ENCODE data around the gene ARHGEF38.

The ARHGEF38 gene

DNA sequence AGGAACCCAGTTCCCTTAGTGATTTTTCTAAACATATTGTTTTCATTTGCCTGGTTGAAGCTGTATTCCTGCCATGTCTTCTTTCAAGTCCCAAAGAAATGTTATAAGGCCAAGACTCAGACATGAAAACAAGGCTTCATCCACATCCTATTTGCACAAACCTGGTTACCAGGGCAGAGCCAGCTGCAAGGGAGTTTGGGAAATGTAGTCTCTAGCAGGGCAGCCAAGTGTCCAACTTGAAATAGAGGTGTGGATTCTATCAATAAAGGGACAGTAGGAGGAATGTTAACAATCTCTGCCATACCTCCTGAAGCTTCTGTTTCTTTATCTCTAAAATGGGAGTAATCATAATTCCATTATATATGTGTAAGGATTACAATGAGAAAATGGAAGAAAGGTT is 99.5 kb downstream of the ARHGEF38 start:
- DNase-seq (ENCODE audit: low spot score) = no peak
- Histone ChIP-seq H3K4me1 (ENCODE audit: control insufficient read depth in 2 of 2, insufficient read depth in 1 of 2, low read depth in 1 of 2, low read length in 2 of 2) (no peaks in the 10 kb centered on the region), H2AFZ (ENCODE audit: low read length) (no peak overlapping the region), H3K9ac (ENCODE audit: low read depth, low read length, poor library complexity) (no peak overlapping the region), H3K14ac (ENCODE audit: low read length) (no peak overlapping the region), H3K4ac (ENCODE audit: low read length) (no peak overlapping the region), H2BK15ac (ENCODE audit: low read length) (no peak overlapping the region), H2BK120ac (ENCODE audit: low read depth, low read length) (no peak overlapping the region), H3K27me3 (ENCODE audit: control insufficient read depth in 3 of 3, insufficient read depth in 3 of 3, low read depth in 1 of 3, low read length in 3 of 3) (peaks cover 0 to 96% (median 0%) of the 10 kb centered on the region in 3 experiments), H3K79me1 (ENCODE audit: low read depth, low read length) (no peaks in the 10 kb centered on the region), H4K91ac (ENCODE audit: low read depth, low read length, poor library complexity) (no peak overlapping the region), H3K9me3 (replicated peaks in 1 of 2; ENCODE audit: control insufficient read depth in 2 of 2, insufficient read depth in 1 of 2, low read depth in 1 of 2, low read length in 2 of 2) (no peaks in the 10 kb centered on the region), H3K36me3 (replicated peaks in 1 of 2; ENCODE audit: control insufficient read depth in 2 of 2, insufficient read depth in 2 of 2, low read length in 2 of 2) (no peaks in the 10 kb centered on the region), H3K4me2 (ENCODE audit: insufficient read depth, low read length, poor library complexity, severe bottlenecking) (no peak overlapping the region), H3K23ac (ENCODE audit: low read depth, low read length, poor library complexity) (no peak overlapping the region), H2BK5ac (ENCODE audit: low read length) (no peak overlapping the region), H3K27ac (replicated peaks; ENCODE audit: low read length) (no peak overlapping the region), H4K8ac (ENCODE audit: low read depth, low read length) (no peak overlapping the region), H2BK12ac (ENCODE audit: low read length) (no peak overlapping the region), H3K4me3 (ENCODE audit: low read length in 2 of 2) (no peak overlapping the region), H3K18ac (ENCODE audit: low read length) (no peak overlapping the region), H2AK5ac (ENCODE audit: low read depth, low read length) (no peak overlapping the region)

DNA sequence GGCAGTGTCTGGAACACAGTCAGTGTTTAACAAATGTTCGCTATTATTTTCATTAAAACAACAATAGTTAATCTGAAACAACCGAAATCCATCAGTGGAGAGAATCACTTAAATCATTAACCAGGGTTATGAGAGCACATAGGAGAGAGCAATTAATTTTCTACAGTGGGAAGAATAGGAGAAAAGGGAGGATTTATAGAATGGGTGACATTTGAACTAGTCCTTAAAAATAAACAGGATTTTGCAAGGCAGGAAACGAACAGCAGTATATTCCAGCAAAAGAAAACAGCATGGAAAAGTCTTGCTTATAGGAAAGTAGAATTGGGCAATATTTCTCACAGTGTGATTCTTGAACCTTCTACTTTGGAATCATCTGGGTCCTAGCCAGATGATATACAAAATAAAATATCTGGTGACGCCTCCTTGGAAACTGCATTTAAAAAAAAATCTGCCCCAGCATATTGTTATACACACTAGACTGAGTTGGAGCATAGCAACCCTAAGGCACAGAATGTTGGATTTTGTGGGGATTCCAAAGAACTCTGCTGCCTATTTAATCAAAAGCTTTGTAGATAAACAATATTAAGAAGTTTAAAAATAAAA is 100.0 kb downstream of the ARHGEF38 start:
- no peak overlapping the region for H3K9ac ChIP-seq (ENCODE audit: low read depth, low read length, poor library complexity)
- H4K8ac ChIP-seq (ENCODE audit: low read depth, low read length) = no peak overlapping the region
- H2AFZ ChIP-seq (ENCODE audit: low read length) = no peak overlapping the region
- no peak overlapping the region for H2BK5ac ChIP-seq (ENCODE audit: low read length)
- WGBS, 2 donors (ENCODE audit: extremely low coverage in 2 of 2, insufficient read length in 2 of 2, insufficient replicate concordance in 1 of 2) = no CpG with 5 or more reads among the region's 4 CpGs
- no peak overlapping the region for H4K91ac ChIP-seq (ENCODE audit: low read depth, low read length, poor library complexity)
- no peak overlapping the region for H2BK120ac ChIP-seq (ENCODE audit: low read depth, low read length)
- peaks cover 0 to 94% (median 0%) of the 10 kb centered on the region in 3 experiments for H3K27me3 ChIP-seq (ENCODE audit: control insufficient read depth in 3 of 3, insufficient read depth in 3 of 3, low read depth in 1 of 3, low read length in 3 of 3)
- no peak overlapping the region for H2BK15ac ChIP-seq (ENCODE audit: low read length)
- H2BK12ac ChIP-seq (ENCODE audit: low read length) = no peak overlapping the region
- no peaks in the 10 kb centered on the region for H3K79me1 ChIP-seq (ENCODE audit: low read depth, low read length)
- H3K4me3 ChIP-seq (ENCODE audit: low read length in 2 of 2) = no peak overlapping the region
- no peak overlapping the region for H3K14ac ChIP-seq (ENCODE audit: low read length)
- no peaks in the 10 kb centered on the region for H3K4me1 ChIP-seq (ENCODE audit: control insufficient read depth in 2 of 2, insufficient read depth in 1 of 2, low read depth in 1 of 2, low read length in 2 of 2)
- H3K4ac ChIP-seq (ENCODE audit: low read length) = no peak overlapping the region
- DNase-seq (ENCODE audit: low spot score) = no peak
- H3K36me3 ChIP-seq (replicated peaks in 1 of 2; ENCODE audit: control insufficient read depth in 2 of 2, insufficient read depth in 2 of 2, low read length in 2 of 2) = no peaks in the 10 kb centered on the region
- H3K27ac ChIP-seq (replicated peaks; ENCODE audit: low read length) = no peak overlapping the region
- no peak overlapping the region for H3K4me2 ChIP-seq (ENCODE audit: insufficient read depth, low read length, poor library complexity, severe bottlenecking)
- H3K9me3 ChIP-seq (replicated peaks in 1 of 2; ENCODE audit: control insufficient read depth in 2 of 2, insufficient read depth in 1 of 2, low read depth in 1 of 2, low read length in 2 of 2) = no peaks in the 10 kb centered on the region
- H2AK5ac ChIP-seq (ENCODE audit: low read depth, low read length) = no peak overlapping the region
- H3K23ac ChIP-seq (ENCODE audit: low read depth, low read length, poor library complexity) = no peak overlapping the region
- H3K18ac ChIP-seq (ENCODE audit: low read length) = no peak overlapping the region

DNA sequence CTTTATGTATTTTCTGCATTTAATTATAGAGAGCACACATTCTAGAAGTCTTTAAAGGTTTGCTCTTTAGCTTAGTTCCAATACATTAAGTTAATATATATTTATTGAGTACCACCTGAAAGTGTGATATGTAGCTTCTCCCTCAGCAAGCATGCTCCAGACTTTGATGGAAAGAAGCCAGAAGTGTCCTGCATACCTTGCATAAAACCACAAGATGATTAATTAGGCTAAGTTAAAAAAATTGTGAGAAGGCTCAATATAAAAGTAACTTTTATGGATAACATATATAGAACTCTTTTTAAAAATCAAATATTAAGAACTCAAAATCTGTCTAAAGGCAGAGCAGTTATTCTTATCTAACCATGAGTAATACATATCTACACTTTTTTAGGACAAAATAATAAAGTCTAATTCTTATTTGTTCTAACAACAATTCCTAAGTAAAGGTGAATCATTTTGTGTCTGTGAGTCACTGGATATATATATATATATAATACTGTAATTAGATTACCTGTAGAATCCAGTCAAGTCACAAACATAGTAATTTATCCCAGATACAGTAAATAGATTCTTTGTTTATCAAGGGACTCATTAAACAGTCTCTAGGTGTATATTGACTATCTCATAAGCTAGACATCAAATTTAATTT is 104.8 kb downstream of the ARHGEF38 start:
- Histone ChIP-seq H2BK5ac (ENCODE audit: low read length) (no peak overlapping the region), H3K23ac (ENCODE audit: low read depth, low read length, poor library complexity) (no peak overlapping the region), H4K8ac (ENCODE audit: low read depth, low read length) (no peak overlapping the region), H2BK120ac (ENCODE audit: low read depth, low read length) (no peak overlapping the region), H3K4ac (ENCODE audit: low read length) (no peak overlapping the region), H2BK12ac (ENCODE audit: low read length) (no peak overlapping the region), H3K27ac (replicated peaks; ENCODE audit: low read length) (no peak overlapping the region), H3K4me1 (ENCODE audit: control insufficient read depth in 2 of 2, insufficient read depth in 1 of 2, low read depth in 1 of 2, low read length in 2 of 2) (no peaks in the 10 kb centered on the region), H3K18ac (ENCODE audit: low read length) (no peak overlapping the region), H2AK5ac (ENCODE audit: low read depth, low read length) (no peak overlapping the region), H3K36me3 (replicated peaks in 1 of 2; ENCODE audit: control insufficient read depth in 2 of 2, insufficient read depth in 2 of 2, low read length in 2 of 2) (no peaks in the 10 kb centered on the region), H3K14ac (ENCODE audit: low read length) (no peak overlapping the region), H3K9me3 (replicated peaks in 1 of 2; ENCODE audit: control insufficient read depth in 2 of 2, insufficient read depth in 1 of 2, low read depth in 1 of 2, low read length in 2 of 2) (no peaks in the 10 kb centered on the region), H2AFZ (ENCODE audit: low read length) (no peak overlapping the region), H3K9ac (ENCODE audit: low read depth, low read length, poor library complexity) (no peak overlapping the region), H4K91ac (ENCODE audit: low read depth, low read length, poor library complexity) (no peak overlapping the region), H3K4me3 (ENCODE audit: low read length in 2 of 2) (no peak overlapping the region), H3K27me3 (ENCODE audit: control insufficient read depth in 3 of 3, insufficient read depth in 3 of 3, low read depth in 1 of 3, low read length in 3 of 3) (peaks cover 0 to 75% (median 0%) of the 10 kb centered on the region in 3 experiments), H2BK15ac (ENCODE audit: low read length) (no peak overlapping the region), H3K79me1 (ENCODE audit: low read depth, low read length) (no peaks in the 10 kb centered on the region), H3K4me2 (ENCODE audit: insufficient read depth, low read length, poor library complexity, severe bottlenecking) (no peak overlapping the region)
- DNase-seq (ENCODE audit: low spot score) = no peak

DNA sequence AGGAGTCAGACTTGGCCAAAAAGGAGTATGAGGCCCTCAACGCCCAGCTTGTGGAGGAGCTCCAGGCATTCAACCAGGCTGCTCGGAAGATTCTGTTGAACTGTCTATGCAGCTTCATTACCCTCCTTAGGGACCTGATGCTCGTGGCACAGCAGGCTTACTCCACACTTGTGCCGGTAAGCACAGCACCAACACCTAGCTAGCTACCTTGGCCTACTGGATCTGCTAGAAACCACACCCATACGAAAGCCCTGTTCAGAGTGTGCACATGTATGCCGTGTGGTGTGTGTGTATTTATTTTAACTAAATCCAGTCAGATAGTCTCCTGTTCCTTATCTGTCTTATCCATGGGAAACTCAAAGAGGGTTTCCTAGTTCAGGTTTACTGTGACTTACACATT is 106.8 kb downstream of the ARHGEF38 start:
- no peak for DNase-seq (ENCODE audit: low spot score)
- H3K9ac ChIP-seq (ENCODE audit: low read depth, low read length, poor library complexity) = no peak overlapping the region
- H2AK5ac ChIP-seq (ENCODE audit: low read depth, low read length) = no peak overlapping the region
- H3K23ac ChIP-seq (ENCODE audit: low read depth, low read length, poor library complexity) = no peak overlapping the region
- no peak overlapping the region for H2BK12ac ChIP-seq (ENCODE audit: low read length)
- H3K9me3 ChIP-seq (replicated peaks in 1 of 2; ENCODE audit: control insufficient read depth in 2 of 2, insufficient read depth in 1 of 2, low read depth in 1 of 2, low read length in 2 of 2) = no peaks in the 10 kb centered on the region
- no peak overlapping the region for H3K18ac ChIP-seq (ENCODE audit: low read length)
- no peak overlapping the region for H2BK5ac ChIP-seq (ENCODE audit: low read length)
- no peak overlapping the region for H3K4ac ChIP-seq (ENCODE audit: low read length)
- no peak overlapping the region for H3K4me2 ChIP-seq (ENCODE audit: insufficient read depth, low read length, poor library complexity, severe bottlenecking)
- no peak overlapping the region for H2AFZ ChIP-seq (ENCODE audit: low read length)
- H3K27ac ChIP-seq (replicated peaks; ENCODE audit: low read length) = no peak overlapping the region
- H2BK120ac ChIP-seq (ENCODE audit: low read depth, low read length) = no peak overlapping the region
- no peak overlapping the region for H4K91ac ChIP-seq (ENCODE audit: low read depth, low read length, poor library complexity)
- H4K8ac ChIP-seq (ENCODE audit: low read depth, low read length) = no peak overlapping the region
- no peaks in the 10 kb centered on the region for H3K36me3 ChIP-seq (replicated peaks in 1 of 2; ENCODE audit: control insufficient read depth in 2 of 2, insufficient read depth in 2 of 2, low read length in 2 of 2)
- H3K14ac ChIP-seq (ENCODE audit: low read length) = no peak overlapping the region
- H3K27me3 ChIP-seq (ENCODE audit: control insufficient read depth in 3 of 3, insufficient read depth in 3 of 3, low read depth in 1 of 3, low read length in 3 of 3) = peaks cover 0 to 55% (median 0%) of the 10 kb centered on the region in 3 experiments
- H3K4me1 ChIP-seq (ENCODE audit: control insufficient read depth in 2 of 2, insufficient read depth in 1 of 2, low read depth in 1 of 2, low read length in 2 of 2) = no peaks in the 10 kb centered on the region
- no CpG with 5 or more reads among the region's 6 CpGs for WGBS, 2 donors (ENCODE audit: extremely low coverage in 2 of 2, insufficient read length in 2 of 2, insufficient replicate concordance in 1 of 2)
- no peak overlapping the region for H2BK15ac ChIP-seq (ENCODE audit: low read length)
- H3K4me3 ChIP-seq (ENCODE audit: low read length in 2 of 2) = no peak overlapping the region
- no peaks in the 10 kb centered on the region for H3K79me1 ChIP-seq (ENCODE audit: low read depth, low read length)
